SK-N-SH (cell line): ENCODE data around the gene KIZ. TPM values are rescaled to one million over a fixed set of nuclear protein-coding genes. Genes with fewer than 3 reads are reported as not detected.

Experiments
- CTCF ChIA-PET: fragments of 300-600, 350-600 bp; formaldehyde crosslinking; extraction: SDS; loops from one replicate; lab custom pipeline; 2021; lab: Yijun Ruan, JAX
- POLR2A ChIA-PET: fragments of 350-600 bp; sonication (Branson Sonifier 250); formaldehyde crosslinking; extraction: SDS; loops from one replicate; lab custom pipeline; 2020; ENCODE audit warnings: antibody characterized with exemption, inconsistent platforms; lab: Yijun Ruan, JAX
- DNase-seq: peaks from one replicate; pipeline ENCODE4 v3.0.0; 2012
- H2AFZ ChIP-seq: fragments of 200-600 bp; sonication (generic); 2 replicates; pipeline ENCODE4 v1.8.1; 2016; ENCODE audit warnings: antibody characterized with exemption, mild to moderate bottlenecking, low read depth
- H3F3A ChIP-seq: fragments of 200-600 bp; sonication (generic); replicated peaks from 2 replicates; pipeline ENCODE3; 2016; ENCODE audit warnings: antibody characterized with exemption, mild to moderate bottlenecking; ENCODE audit not compliant: insufficient read depth
- H3K27ac ChIP-seq, 2 experiments: fragments of 200-500 bp in 1 of 2; fragments of 200-600 bp in 1 of 2; sonication (Bioruptor generic) in 1 of 2; sonication (generic), shearing (Covaris generic) in 1 of 2; 2 replicates each; pipeline versions ENCODE4 v1.5.1 to v1.6.1; 2014 to 2016; ENCODE audit warnings: low read depth in 2 of 2, inconsistent platforms in 1 of 2, low read length in 1 of 2, mild to moderate bottlenecking in 1 of 2, mixed read lengths in 1 of 2
- H3K27me3 ChIP-seq: fragments of 200-600 bp; sonication (generic), shearing (Covaris generic); 2 replicates; pipeline ENCODE4 v1.6.1; 2016; ENCODE audit warnings: mixed run types; ENCODE audit not compliant: insufficient read depth
- H3K36me3 ChIP-seq, 2 experiments: fragments of 200-500 bp in 1 of 2; fragments of 200-600 bp in 1 of 2; sonication (Bioruptor generic) in 1 of 2; sonication (generic) in 1 of 2; replicated peaks in 1 of 2; 2 replicates each; pipeline versions ENCODE3 to v1.5.1; 2014 to 2016; ENCODE audit warnings: low read length in 1 of 2, mild to moderate bottlenecking in 1 of 2; ENCODE audit not compliant: insufficient read depth in 2 of 2, control insufficient read depth in 1 of 2
- H3K4me1 ChIP-seq, 2 experiments: fragments of 200-500 bp in 1 of 2; fragments of 200-600 bp in 1 of 2; sonication (Bioruptor generic) in 1 of 2; sonication (generic), shearing (Covaris generic) in 1 of 2; 2 replicates each; pipeline versions ENCODE4 v1.5.1 to v1.6.1; 2014 to 2016; ENCODE audit warnings: low read depth in 1 of 2, low read length in 1 of 2, mixed run types in 1 of 2; ENCODE audit not compliant: insufficient read depth in 2 of 2, control insufficient read depth in 1 of 2
- H3K4me2 ChIP-seq: fragments of 200-600 bp; sonication (generic), shearing (Covaris generic); 2 replicates; pipeline ENCODE4 v1.6.1; 2017; ENCODE audit warnings: mixed run types
- H3K4me3 ChIP-seq, 2 experiments: fragments of 200-500 bp in 1 of 2; fragments of 200-600 bp in 1 of 2; sonication (Bioruptor generic) in 1 of 2; sonication (generic), shearing (Covaris generic) in 1 of 2; 2 replicates each; pipeline versions ENCODE4 v1.5.1 to v1.8.1; 2014 to 2016; ENCODE audit warnings: low read depth in 2 of 2, inconsistent platforms in 1 of 2, low read length in 1 of 2, mild to moderate bottlenecking in 1 of 2, mixed read lengths in 1 of 2, moderate library complexity in 1 of 2
- H3K79me2 ChIP-seq: fragments of 200-600 bp; sonication (generic); 2 replicates; pipeline ENCODE4 v1.8.1; 2017; ENCODE audit warnings: mild to moderate bottlenecking; ENCODE audit not compliant: insufficient read depth
- H3K9ac ChIP-seq: fragments of 200-600 bp; sonication (generic); 2 replicates; pipeline ENCODE4 v1.6.1; 2017; ENCODE audit warnings: mixed run types
- H3K9me2 ChIP-seq: fragments of 200-600 bp; sonication (generic); 2 replicates; pipeline ENCODE4 v1.6.1; 2017; ENCODE audit warnings: mixed run types
- H3K9me3 ChIP-seq: fragments of 200-600 bp; sonication (generic); 2 replicates; pipeline ENCODE4 v1.6.1; 2017; ENCODE audit warnings: mixed run types, mild to moderate bottlenecking, moderate library complexity
- H4K20me1 ChIP-seq: fragments of 200-600 bp; sonication (generic); 2 replicates; pipeline ENCODE4 v1.6.1; 2017; ENCODE audit warnings: mild to moderate bottlenecking, mixed run types; ENCODE audit not compliant: insufficient read depth
- FOXM1 ChIP-seq: IDR thresholded peaks from 2 replicates; pipeline ENCODE4 v1.4.0; 2012; ENCODE audit warnings: low read depth, mild to moderate bottlenecking
- GABPA ChIP-seq: IDR thresholded peaks from 2 replicates; pipeline ENCODE4 v1.4.0; 2012; ENCODE audit warnings: low read depth, mild to moderate bottlenecking
- MEF2A ChIP-seq: IDR thresholded peaks from 2 replicates; pipeline ENCODE4 v1.4.0; 2012; ENCODE audit warnings: low read depth, borderline replicate concordance
- MXI1 ChIP-seq: IDR thresholded peaks from 2 replicates; pipeline ENCODE4 v1.6.1; 2012; ENCODE audit warnings: mild to moderate bottlenecking, low read depth, low read length, improper control_type of control experiment
- NFIC ChIP-seq: IDR thresholded peaks from 2 replicates; pipeline ENCODE4 v1.4.0; 2012; ENCODE audit warnings: borderline replicate concordance
- POLR2AphosphoS5 ChIP-seq: IDR thresholded peaks from 2 replicates; pipeline ENCODE4 v1.6.1; 2012; ENCODE audit warnings: low read depth, low read length
- RFX5 ChIP-seq: IDR thresholded peaks from 2 replicates; pipeline ENCODE4 v1.6.1; 2012; ENCODE audit warnings: mild to moderate bottlenecking, improper control_type of control experiment, low read length
- RXRA ChIP-seq: IDR thresholded peaks from 2 replicates; pipeline ENCODE4 v1.4.0; 2012; ENCODE audit warnings: low read depth, mild to moderate bottlenecking, borderline replicate concordance
- SMC3 ChIP-seq: IDR thresholded peaks from 2 replicates; pipeline ENCODE4 v1.6.1; 2012; ENCODE audit warnings: low read depth, low read length, improper control_type of control experiment
- TAF1 ChIP-seq: IDR thresholded peaks from 2 replicates; pipeline ENCODE4 v1.6.1; 2012; ENCODE audit warnings: low read depth, mild to moderate bottlenecking, low read length, moderate library complexity, borderline replicate concordance
- WGBS: methylation state at CpG from one replicate; pipeline ENCODE4 v1.1.6; 2017; ENCODE audit warnings: low lambda C conversion rate; 5-methylcytosine and 5-hydroxymethylcytosine counted together
- polyA plus RNA-seq, 3 experiments: library from polyadenylated mRNA; depleted of rRNA; stranded (reverse); fragments of >200 nt; gene quantifications; 2 replicates each; pipeline ENCODE4 v1.2.3, GENCODE V29; 2012
- TF ChIP-seq, protein P1 (sequence below): IDR thresholded peaks from 2 replicates; pipeline ENCODE4 v1.6.1; 2012; ENCODE audit warnings: mild to moderate bottlenecking, low read depth, low read length, moderate library complexity
- TF ChIP-seq, protein P2 (sequence below): IDR thresholded peaks from 2 replicates; pipeline ENCODE4 v1.4.0; 2012; ENCODE audit warnings: low read depth, borderline replicate concordance
- TF ChIP-seq, protein P3 (sequence below): fragments of 200-600 bp; sonication (generic); IDR thresholded peaks from 2 replicates; pipeline ENCODE4 v1.6.1; 2017; ENCODE audit warnings: antibody characterized with exemption, mild to moderate bottlenecking, moderate library complexity
- TF ChIP-seq, protein P4 (sequence below): fragments of 150-350 bp; IDR thresholded peaks from 2 replicates; pipeline ENCODE4 v1.6.1; 2017; ENCODE audit warnings: antibody characterized with exemption, low read length, low read depth, borderline replicate concordance

Gene KIZ
- polyA plus RNA-seq, 1 of the 3 experiments (the other 2 are of a cell fraction) = 3.9 TPM

DNA sequence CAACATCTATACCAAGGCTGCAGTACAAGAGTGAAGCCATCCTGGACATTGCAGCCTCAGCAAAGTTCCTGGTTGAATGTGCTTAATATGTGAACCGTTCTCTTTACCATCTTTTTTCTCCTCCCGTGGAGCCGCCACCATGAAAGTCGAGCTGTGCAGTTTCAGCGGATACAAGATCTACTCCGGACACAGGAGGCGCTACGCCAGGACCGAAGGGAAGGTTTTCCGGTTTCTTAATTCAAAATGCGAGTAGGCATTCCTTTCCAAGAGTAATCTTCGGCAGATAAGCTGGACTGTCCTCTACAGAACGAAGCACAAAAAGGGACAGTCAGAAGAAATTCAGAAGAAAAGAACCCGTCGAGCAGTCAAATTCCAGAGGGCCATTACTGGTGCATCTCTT is 11.3 kb upstream of the KIZ start:
- Histone ChIP-seq H3K4me3 (no peak overlapping the region), H3K9me3 (no peaks in the 10 kb centered on the region), H3K9me2 (no peaks in the 10 kb centered on the region), H3K4me1 (no peaks in the 10 kb centered on the region), H3K27me3 (peaks cover 15% of the 10 kb centered on the region), H3K36me3 (no peaks in the 10 kb centered on the region), H3K9ac (no peak overlapping the region), H2AFZ (no peak overlapping the region), H3K4me2 (no peak overlapping the region), H3K79me2 (no peaks in the 10 kb centered on the region), H4K20me1 (no peaks in the 10 kb centered on the region), H3F3A (no peaks in the 10 kb centered on the region), H3K27ac (no peak overlapping the region)
- DNase-seq = no peak
- ChIA-PET CTCF (interaction anchor here (0.7 to 1.8 kb wide), 4 partner anchors 12 to 254 kb away, joined by 3 to 6 read pairs (median 4); no protein-coding TSS in a partner anchor), POLR2A (no interaction called here)
- 54% methylated on average over 15 of the region's 15 CpGs for WGBS
- TF ChIP-seq RXRA (no peak), GABPA (no peak), SMC3 (no peak)

DNA sequence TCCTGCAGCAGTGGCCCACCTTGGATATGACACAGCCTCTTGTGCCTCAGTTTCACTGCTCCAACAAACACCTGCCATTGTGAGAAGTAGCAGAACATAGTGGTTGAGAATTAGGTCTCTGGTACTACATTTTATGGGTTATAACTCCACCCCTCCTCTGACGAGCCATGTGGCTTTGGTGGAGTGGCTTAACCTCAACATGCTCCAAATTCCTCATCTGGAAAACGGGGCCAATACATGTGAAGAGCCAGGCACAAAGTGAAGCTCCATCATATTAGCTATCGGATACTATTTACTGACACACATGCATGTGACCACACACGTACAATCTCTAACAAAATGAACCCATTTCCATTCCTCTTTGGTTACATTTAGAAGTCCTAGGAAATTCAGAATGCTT is 8.4 kb upstream of the KIZ start:
- Histone ChIP-seq H3K4me2 (no peak overlapping the region), H3K4me3 (no peak overlapping the region), H3K79me2 (no peaks in the 10 kb centered on the region), H3K36me3 (no peaks in the 10 kb centered on the region), H3K4me1 (no peaks in the 10 kb centered on the region), H3K9me3 (no peaks in the 10 kb centered on the region), H2AFZ (no peak overlapping the region), H3K9ac (no peak overlapping the region), H3F3A (no peaks in the 10 kb centered on the region), H3K27ac (no peak overlapping the region), H3K9me2 (no peaks in the 10 kb centered on the region), H3K27me3 (peaks cover 15% of the 10 kb centered on the region), H4K20me1 (no peaks in the 10 kb centered on the region)
- CTCF ChIA-PET = no interaction called here
- POLR2A ChIA-PET = no interaction called here
- WGBS = 9% methylated on average over 4 of the region's 4 CpGs
- no peak for DNase-seq
- TF ChIP-seq, protein P1, sequence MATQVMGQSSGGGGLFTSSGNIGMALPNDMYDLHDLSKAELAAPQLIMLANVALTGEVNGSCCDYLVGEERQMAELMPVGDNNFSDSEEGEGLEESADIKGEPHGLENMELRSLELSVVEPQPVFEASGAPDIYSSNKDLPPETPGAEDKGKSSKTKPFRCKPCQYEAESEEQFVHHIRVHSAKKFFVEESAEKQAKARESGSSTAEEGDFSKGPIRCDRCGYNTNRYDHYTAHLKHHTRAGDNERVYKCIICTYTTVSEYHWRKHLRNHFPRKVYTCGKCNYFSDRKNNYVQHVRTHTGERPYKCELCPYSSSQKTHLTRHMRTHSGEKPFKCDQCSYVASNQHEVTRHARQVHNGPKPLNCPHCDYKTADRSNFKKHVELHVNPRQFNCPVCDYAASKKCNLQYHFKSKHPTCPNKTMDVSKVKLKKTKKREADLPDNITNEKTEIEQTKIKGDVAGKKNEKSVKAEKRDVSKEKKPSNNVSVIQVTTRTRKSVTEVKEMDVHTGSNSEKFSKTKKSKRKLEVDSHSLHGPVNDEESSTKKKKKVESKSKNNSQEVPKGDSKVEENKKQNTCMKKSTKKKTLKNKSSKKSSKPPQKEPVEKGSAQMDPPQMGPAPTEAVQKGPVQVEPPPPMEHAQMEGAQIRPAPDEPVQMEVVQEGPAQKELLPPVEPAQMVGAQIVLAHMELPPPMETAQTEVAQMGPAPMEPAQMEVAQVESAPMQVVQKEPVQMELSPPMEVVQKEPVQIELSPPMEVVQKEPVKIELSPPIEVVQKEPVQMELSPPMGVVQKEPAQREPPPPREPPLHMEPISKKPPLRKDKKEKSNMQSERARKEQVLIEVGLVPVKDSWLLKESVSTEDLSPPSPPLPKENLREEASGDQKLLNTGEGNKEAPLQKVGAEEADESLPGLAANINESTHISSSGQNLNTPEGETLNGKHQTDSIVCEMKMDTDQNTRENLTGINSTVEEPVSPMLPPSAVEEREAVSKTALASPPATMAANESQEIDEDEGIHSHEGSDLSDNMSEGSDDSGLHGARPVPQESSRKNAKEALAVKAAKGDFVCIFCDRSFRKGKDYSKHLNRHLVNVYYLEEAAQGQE = no peak
- TF ChIP-seq, protein P2, sequence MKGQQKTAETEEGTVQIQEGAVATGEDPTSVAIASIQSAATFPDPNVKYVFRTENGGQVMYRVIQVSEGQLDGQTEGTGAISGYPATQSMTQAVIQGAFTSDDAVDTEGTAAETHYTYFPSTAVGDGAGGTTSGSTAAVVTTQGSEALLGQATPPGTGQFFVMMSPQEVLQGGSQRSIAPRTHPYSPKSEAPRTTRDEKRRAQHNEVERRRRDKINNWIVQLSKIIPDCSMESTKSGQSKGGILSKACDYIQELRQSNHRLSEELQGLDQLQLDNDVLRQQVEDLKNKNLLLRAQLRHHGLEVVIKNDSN = no peak
- TF ChIP-seq POLR2AphosphoS5 = no peak
- TF ChIP-seq RXRA = no peak

DNA sequence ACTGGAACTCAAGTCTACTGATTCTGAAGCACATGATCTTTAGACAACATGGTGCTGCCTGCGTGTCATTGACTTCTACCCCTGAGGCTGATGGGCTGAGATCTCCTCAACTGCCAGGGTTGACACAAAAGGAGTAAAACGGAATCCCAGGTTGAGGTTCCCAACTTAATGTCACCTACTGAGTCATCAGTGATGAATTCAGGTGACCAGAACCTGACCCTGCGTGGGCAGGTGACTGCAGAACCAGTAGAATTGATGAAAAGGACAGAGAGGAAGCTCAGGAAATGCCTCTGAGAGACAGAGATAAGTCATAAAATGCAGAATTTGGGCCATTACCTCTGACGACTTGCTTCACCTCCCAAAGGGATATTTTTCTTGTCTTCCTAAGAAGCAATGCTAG is 7.7 kb upstream of the KIZ start:
- no peak overlapping the region for H3K4me2 ChIP-seq
- no peak overlapping the region for H3K27ac ChIP-seq
- ChIA-PET POLR2A (no interaction called here), CTCF (no interaction called here)
- no peaks in the 10 kb centered on the region for H4K20me1 ChIP-seq
- H3K4me1 ChIP-seq = no peaks in the 10 kb centered on the region
- no peak overlapping the region for H2AFZ ChIP-seq
- H3K9ac ChIP-seq = no peak overlapping the region
- no peak for DNase-seq
- no peak overlapping the region for H3K4me3 ChIP-seq
- peaks cover 15% of the 10 kb centered on the region for H3K27me3 ChIP-seq
- no peaks in the 10 kb centered on the region for H3K79me2 ChIP-seq
- no peaks in the 10 kb centered on the region for H3K9me2 ChIP-seq
- WGBS = 13% methylated on average over 4 of the region's 4 CpGs
- H3K36me3 ChIP-seq = no peaks in the 10 kb centered on the region
- no peaks in the 10 kb centered on the region for H3K9me3 ChIP-seq
- H3F3A ChIP-seq = no peaks in the 10 kb centered on the region
- no peak for TF ChIP-seq RFX5
- TF ChIP-seq, protein P3, sequence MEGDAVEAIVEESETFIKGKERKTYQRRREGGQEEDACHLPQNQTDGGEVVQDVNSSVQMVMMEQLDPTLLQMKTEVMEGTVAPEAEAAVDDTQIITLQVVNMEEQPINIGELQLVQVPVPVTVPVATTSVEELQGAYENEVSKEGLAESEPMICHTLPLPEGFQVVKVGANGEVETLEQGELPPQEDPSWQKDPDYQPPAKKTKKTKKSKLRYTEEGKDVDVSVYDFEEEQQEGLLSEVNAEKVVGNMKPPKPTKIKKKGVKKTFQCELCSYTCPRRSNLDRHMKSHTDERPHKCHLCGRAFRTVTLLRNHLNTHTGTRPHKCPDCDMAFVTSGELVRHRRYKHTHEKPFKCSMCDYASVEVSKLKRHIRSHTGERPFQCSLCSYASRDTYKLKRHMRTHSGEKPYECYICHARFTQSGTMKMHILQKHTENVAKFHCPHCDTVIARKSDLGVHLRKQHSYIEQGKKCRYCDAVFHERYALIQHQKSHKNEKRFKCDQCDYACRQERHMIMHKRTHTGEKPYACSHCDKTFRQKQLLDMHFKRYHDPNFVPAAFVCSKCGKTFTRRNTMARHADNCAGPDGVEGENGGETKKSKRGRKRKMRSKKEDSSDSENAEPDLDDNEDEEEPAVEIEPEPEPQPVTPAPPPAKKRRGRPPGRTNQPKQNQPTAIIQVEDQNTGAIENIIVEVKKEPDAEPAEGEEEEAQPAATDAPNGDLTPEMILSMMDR = no peak
- TF ChIP-seq, protein P4, sequence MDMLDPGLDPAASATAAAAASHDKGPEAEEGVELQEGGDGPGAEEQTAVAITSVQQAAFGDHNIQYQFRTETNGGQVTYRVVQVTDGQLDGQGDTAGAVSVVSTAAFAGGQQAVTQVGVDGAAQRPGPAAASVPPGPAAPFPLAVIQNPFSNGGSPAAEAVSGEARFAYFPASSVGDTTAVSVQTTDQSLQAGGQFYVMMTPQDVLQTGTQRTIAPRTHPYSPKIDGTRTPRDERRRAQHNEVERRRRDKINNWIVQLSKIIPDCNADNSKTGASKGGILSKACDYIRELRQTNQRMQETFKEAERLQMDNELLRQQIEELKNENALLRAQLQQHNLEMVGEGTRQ = no peak
- TF ChIP-seq MEF2A = no peak
- no peak for TF ChIP-seq NFIC
- TF ChIP-seq POLR2AphosphoS5 = no peak
- TF ChIP-seq SMC3 = no peak
- TF ChIP-seq FOXM1 = no peak
- TF ChIP-seq TAF1 = no peak
- TF ChIP-seq MXI1 = no peak
